Breast epithelium (tissue), 3 donors: ENCODE measurements around the gene HDLBP.

Experiments used
- POLR2A ChIP-seq: fragments of 450-650 bp; IDR thresholded peaks from one replicate; pipeline ENCODE4 v1.6.1; 2016; ENCODE audit warnings: antibody characterized with exemption, mild to moderate bottlenecking, moderate library complexity
- POLR2AphosphoS5 ChIP-seq, 3 donors: sonication (generic); formaldehyde crosslinking; IDR thresholded peaks; one replicate each; pipeline ENCODE4 v1.6.1; 2017; ENCODE audit warnings: antibody characterized with exemption in 3 of 3
- TF ChIP-seq, protein P1 (sequence below), 3 donors: fragments of 450-650 bp; IDR thresholded peaks; one replicate each; pipeline ENCODE4 v1.5.1; 2016 to 2017; ENCODE audit warnings: antibody characterized with exemption in 3 of 3, mild to moderate bottlenecking in 3 of 3, moderate library complexity in 3 of 3

DNA sequence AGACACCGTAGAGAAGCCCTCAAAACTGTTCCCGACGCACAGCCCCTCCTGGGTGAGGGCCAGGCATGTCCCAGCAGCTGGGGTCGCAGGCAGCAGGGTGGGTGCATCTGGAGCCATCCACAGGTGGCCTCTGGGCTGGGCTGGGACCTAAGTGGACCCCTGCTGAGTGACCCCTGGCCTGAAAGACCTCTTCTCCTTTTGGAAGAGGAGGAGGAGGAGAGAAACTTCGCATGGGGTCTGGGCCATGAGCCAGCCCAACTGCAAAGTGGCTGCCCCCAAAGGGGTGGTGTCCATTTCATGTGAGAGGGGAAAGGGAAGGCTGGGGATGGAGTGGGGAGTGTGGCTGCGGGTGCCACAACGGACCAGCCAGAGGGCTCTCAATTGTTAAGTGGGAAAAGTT is 101.9 kb downstream of the HDLBP start:
- TF ChIP-seq POLR2A = no peak
- TF ChIP-seq, protein P1, sequence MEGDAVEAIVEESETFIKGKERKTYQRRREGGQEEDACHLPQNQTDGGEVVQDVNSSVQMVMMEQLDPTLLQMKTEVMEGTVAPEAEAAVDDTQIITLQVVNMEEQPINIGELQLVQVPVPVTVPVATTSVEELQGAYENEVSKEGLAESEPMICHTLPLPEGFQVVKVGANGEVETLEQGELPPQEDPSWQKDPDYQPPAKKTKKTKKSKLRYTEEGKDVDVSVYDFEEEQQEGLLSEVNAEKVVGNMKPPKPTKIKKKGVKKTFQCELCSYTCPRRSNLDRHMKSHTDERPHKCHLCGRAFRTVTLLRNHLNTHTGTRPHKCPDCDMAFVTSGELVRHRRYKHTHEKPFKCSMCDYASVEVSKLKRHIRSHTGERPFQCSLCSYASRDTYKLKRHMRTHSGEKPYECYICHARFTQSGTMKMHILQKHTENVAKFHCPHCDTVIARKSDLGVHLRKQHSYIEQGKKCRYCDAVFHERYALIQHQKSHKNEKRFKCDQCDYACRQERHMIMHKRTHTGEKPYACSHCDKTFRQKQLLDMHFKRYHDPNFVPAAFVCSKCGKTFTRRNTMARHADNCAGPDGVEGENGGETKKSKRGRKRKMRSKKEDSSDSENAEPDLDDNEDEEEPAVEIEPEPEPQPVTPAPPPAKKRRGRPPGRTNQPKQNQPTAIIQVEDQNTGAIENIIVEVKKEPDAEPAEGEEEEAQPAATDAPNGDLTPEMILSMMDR (IDR thresholded peaks at IDR 0.05) = no peak
- TF ChIP-seq POLR2AphosphoS5 (IDR thresholded peaks at IDR 0.05) = no peak
